Transverse colon (tissue), 3 donors: ENCODE results near the gene RBFOX2.

ENCODE experiments used
- CTCF ChIP-seq, 5 experiments: fragments of 200-600 bp in 3 of 5; fragments of 450-650 bp in 2 of 5; sonication (generic) in 3 of 5; IDR thresholded peaks; 1 replicate in 2 of 5; 2 replicates in 3 of 5; pipeline ENCODE4 v1.5.1; 2016 to 2017; ENCODE audit warnings: antibody characterized with exemption in 5 of 5, inconsistent platforms in 3 of 5, mild to moderate bottlenecking in 2 of 5, moderate library complexity in 1 of 5
- POLR2A ChIP-seq: fragments of 450-650 bp; IDR thresholded peaks from one replicate; pipeline ENCODE4 v1.6.1; 2016; ENCODE audit warnings: antibody characterized with exemption, mild to moderate bottlenecking, moderate library complexity

- TF ChIP-seq CTCF (IDR thresholded peaks at IDR 0.05), result no peak
- TF ChIP-seq POLR2A, result no peak
Measured at GRCh38 chr22:35697142-35697541, 331.5 kb downstream of the RBFOX2 start.
